ENCODE data around the gene PPP3CB. TPM values are rescaled to one million over a fixed set of nuclear protein-coding genes. Genes with fewer than 3 reads are reported as not detected.
A peak's percentile ranks its signal among the peaks of the same experiment; 100 is the strongest.

PPP3CB gene
- 10 to 100 TPM; 33.9 to 35.0 TPM for total RNA-seq
- polyA plus RNA-seq: 1 to 10 TPM; 5.0 to 5.8 (median 5.8) TPM
- total RNA-seq: 23.1 to 46.5 (median 36.7) reads per million in 6 experiments

GRCh38 chr10:73495884-73496674 is at the start of gene PPP3CB:
Gene PPP3CB, minus strand, starts transcription at chr10:73496024. Its CDS starts 135 bp downstream, at chr10:73495889.
- H3K27me3 Mint-ChIP-seq: no peaks in the 10 kb centered on the region
- DNase-seq (peak in 9 of 10 donors; percentile 78 to 96 (median 86)), ATAC-seq (peak; percentile 82 to 84)
- POLR2A ChIA-PET: interaction anchor here (0.6 to 2.5 kb wide), 11 partner anchors 9 to 400 kb away, joined by 3 to 27 read pairs (median 5); partner anchors contain the start of genes ANXA7 and DNAJC9
- H3K4me1 Mint-ChIP-seq: peaks cover 26 to 54% (median 51%) of the 10 kb centered on the region in 4 donors
- peak within 1 kb of the TSS; percentile 82 to 98 (median 95) for H3K4me3 Mint-ChIP-seq
- H3K9me3 Mint-ChIP-seq: no peaks in the 10 kb centered on the region
- H3K36me3 Mint-ChIP-seq: peaks cover 0 to 5% (median 0%) of the 10 kb centered on the region in 3 donors
- peak within 1 kb of the TSS; percentile 89 to 98 (median 95) for H3K27ac Mint-ChIP-seq

DNA sequence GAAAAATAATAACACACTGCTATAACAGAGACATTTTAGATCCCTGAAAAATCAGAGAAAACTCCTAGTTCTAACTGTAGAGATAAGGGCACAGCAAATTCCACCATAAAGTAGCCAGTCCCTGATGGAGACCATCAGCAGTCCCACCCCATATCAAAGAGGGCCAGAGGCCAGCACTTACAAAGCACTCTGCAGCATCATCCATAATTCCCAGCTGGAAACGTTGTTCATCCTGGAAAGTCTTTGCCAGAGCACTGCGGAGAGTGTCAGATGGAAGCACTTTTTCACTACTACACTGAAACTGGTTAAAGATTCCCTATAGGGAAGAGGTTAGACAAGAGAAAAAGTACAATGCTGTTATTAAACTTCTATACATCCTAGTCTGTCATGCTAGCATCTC is 49.5 kb upstream of the PPP3CB start:
- DNase-seq (no peak), ATAC-seq (no peak)
- no peak overlapping the region for H3K4me3 Mint-ChIP-seq
- H3K36me3 Mint-ChIP-seq: peaks cover 0 to 8% (median 0%) of the 10 kb centered on the region in 3 donors
- H3K27me3 Mint-ChIP-seq: no peaks in the 10 kb centered on the region
- no peak overlapping the region for H3K27ac Mint-ChIP-seq
- POLR2A ChIA-PET: no interaction called here
- no peaks in the 10 kb centered on the region for H3K9me3 Mint-ChIP-seq
- H3K4me1 Mint-ChIP-seq: no peaks in the 10 kb centered on the region

GRCh38 chr10:73537709-73538108 is 41.9 kb upstream of the PPP3CB start:
- Mint-ChIP-seq H3K27me3 (peaks cover 0 to 2% (median 0%) of the 10 kb centered on the region in 5 donors), H3K4me3 (no peak overlapping the region), H3K9me3 (no peaks in the 10 kb centered on the region), H3K4me1 (peaks cover 2 to 11% (median 7%) of the 10 kb centered on the region in 4 donors), H3K27ac (peak overlapping the region in 2 of 10 donors; percentile 17), H3K36me3 (peaks cover 0 to 20% (median 3%) of the 10 kb centered on the region in 3 donors)
- DNase-seq (no peak), ATAC-seq (no peak)
- POLR2A ChIA-PET: interaction anchor here (0.6 kb wide), 1 partner anchor 48 kb away, joined by 3 read pairs; no protein-coding TSS in a partner anchor

- Mint-ChIP-seq H3K27ac (no peak overlapping the region), H3K36me3 (peaks cover 0 to 16% (median 3%) of the 10 kb centered on the region in 3 donors), H3K9me3 (no peaks in the 10 kb centered on the region), H3K27me3 (peaks cover 0 to 2% (median 0%) of the 10 kb centered on the region in 5 donors), H3K4me3 (no peak overlapping the region), H3K4me1 (peaks cover 2 to 11% (median 7%) of the 10 kb centered on the region in 4 donors)
- POLR2A ChIA-PET: interaction anchor here (0.5 to 1.5 kb wide), 3 partner anchors 33 to 111 kb away, joined by 3 to 4 read pairs (median 4); no protein-coding TSS in a partner anchor
- ATAC-seq (peak in 1 of 2 donors; percentile 68), DNase-seq (peak in 1 of 10 donors; percentile 2)
Observed at GRCh38 chr10:73537288-73537687, 41.5 kb upstream of the PPP3CB start.

GRCh38 chr10:73534857-73535256 is 39.0 kb upstream of the PPP3CB start:
- H3K4me1 Mint-ChIP-seq: peaks cover 2 to 11% (median 7%) of the 10 kb centered on the region in 4 donors
- H3K27ac Mint-ChIP-seq: no peak overlapping the region
- H3K27me3 Mint-ChIP-seq: peaks cover 0 to 2% (median 0%) of the 10 kb centered on the region in 5 donors
- peaks cover 0 to 13% (median 3%) of the 10 kb centered on the region in 3 donors for H3K36me3 Mint-ChIP-seq
- DNase-seq (no peak), ATAC-seq (no peak)
- no peak overlapping the region for H3K4me3 Mint-ChIP-seq
- POLR2A ChIA-PET: no interaction called here
- no peaks in the 10 kb centered on the region for H3K9me3 Mint-ChIP-seq

- Mint-ChIP-seq H3K4me3 (no peak overlapping the region), H3K9me3 (no peaks in the 10 kb centered on the region), H3K36me3 (peaks cover 0 to 11% (median 4%) of the 10 kb centered on the region in 3 donors), H3K27ac (no peak overlapping the region), H3K27me3 (no peaks in the 10 kb centered on the region), H3K4me1 (no peaks in the 10 kb centered on the region)
- peak in 9 of 10 donors; percentile 10 to 80 (median 67) for DNase-seq
- peak; percentile 93 to 94 for ATAC-seq
- POLR2A ChIA-PET: interaction anchor here (1.1 kb wide), 1 partner anchor 114 kb away, joined by 3 read pairs; no protein-coding TSS in a partner anchor
Observed at GRCh38 chr10:73529089-73529832, 33.4 kb upstream of the PPP3CB start.

- POLR2A ChIA-PET: no interaction called here
Observed at GRCh38 chr10:73522263-73522662, 26.4 kb upstream of the PPP3CB start.

GRCh38 chr10:73519336-73519735 is 23.5 kb upstream of the PPP3CB start:
- no peak for ATAC-seq
- Mint-ChIP-seq H3K36me3 (peaks cover 0 to 5% (median 0%) of the 10 kb centered on the region in 3 donors), H3K4me1 (no peaks in the 10 kb centered on the region), H3K27me3 (no peaks in the 10 kb centered on the region), H3K9me3 (no peaks in the 10 kb centered on the region), H3K27ac (no peak overlapping the region), H3K4me3 (no peak overlapping the region)
- no peak for DNase-seq
- POLR2A ChIA-PET: no interaction called here

More at GRCh38 chr10:73522263-73522662, 26.4 kb upstream of the PPP3CB start:
- ATAC-seq (no peak), DNase-seq (no peak)
- Mint-ChIP-seq H3K4me1 (no peaks in the 10 kb centered on the region), H3K9me3 (no peaks in the 10 kb centered on the region), H3K27ac (no peak overlapping the region), H3K4me3 (no peak overlapping the region), H3K27me3 (no peaks in the 10 kb centered on the region), H3K36me3 (peaks cover 0 to 13% (median 4%) of the 10 kb centered on the region in 3 donors)

- no peak for ATAC-seq
- POLR2A ChIA-PET: no interaction called here
- H3K27ac Mint-ChIP-seq: peak overlapping the region in 2 of 10 donors; percentile 4 to 20
- no peaks in the 10 kb centered on the region for H3K27me3 Mint-ChIP-seq
- H3K36me3 Mint-ChIP-seq: peaks cover 0 to 5% (median 0%) of the 10 kb centered on the region in 3 donors
- no peaks in the 10 kb centered on the region for H3K4me1 Mint-ChIP-seq
- H3K4me3 Mint-ChIP-seq: no peak overlapping the region
- no peak for DNase-seq
- no peaks in the 10 kb centered on the region for H3K9me3 Mint-ChIP-seq
Observed at GRCh38 chr10:73517166-73517888, 21.5 kb upstream of the PPP3CB start.

- no peaks in the 10 kb centered on the region for H3K4me1 Mint-ChIP-seq
- no peak for DNase-seq
- H3K36me3 Mint-ChIP-seq: peaks cover 0 to 3% (median 0%) of the 10 kb centered on the region in 3 donors
- H3K27ac Mint-ChIP-seq: no peak overlapping the region
- no peak overlapping the region for H3K4me3 Mint-ChIP-seq
- H3K9me3 Mint-ChIP-seq: no peaks in the 10 kb centered on the region
- ATAC-seq: no peak
- POLR2A ChIA-PET: no interaction called here
- H3K27me3 Mint-ChIP-seq: no peaks in the 10 kb centered on the region
Observed at GRCh38 chr10:73512207-73512743, 16.5 kb upstream of the PPP3CB start.

DNA sequence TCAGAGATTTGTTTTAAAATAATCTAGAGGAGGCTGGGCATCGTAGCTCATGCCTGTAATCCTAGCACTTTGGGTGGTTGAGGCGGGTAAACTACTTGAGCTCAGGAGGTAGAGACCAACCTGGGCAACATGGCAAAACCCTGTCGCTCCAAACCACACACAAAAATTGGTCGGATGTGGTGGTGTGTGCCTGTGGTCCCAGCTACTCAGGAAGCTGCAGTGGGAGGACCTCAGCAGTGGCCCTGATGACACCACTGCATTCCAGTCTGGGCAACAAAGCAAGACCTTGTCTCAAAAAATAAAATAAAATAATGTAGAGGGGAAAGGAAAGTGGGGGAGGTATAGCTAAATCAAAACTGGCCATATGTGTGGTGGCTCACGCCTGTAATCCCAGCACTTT is 13.9 kb upstream of the PPP3CB start:
- no peak overlapping the region for H3K27ac Mint-ChIP-seq
- no peaks in the 10 kb centered on the region for H3K9me3 Mint-ChIP-seq
- no peak overlapping the region for H3K4me3 Mint-ChIP-seq
- H3K27me3 Mint-ChIP-seq: no peaks in the 10 kb centered on the region
- ATAC-seq (no peak), DNase-seq (no peak)
- H3K4me1 Mint-ChIP-seq: peaks cover 0 to 2% (median under 1%) of the 10 kb centered on the region in 4 donors
- H3K36me3 Mint-ChIP-seq: peaks cover 5 to 13% (median 5%) of the 10 kb centered on the region in 3 donors
- POLR2A ChIA-PET: interaction anchor here (1.1 kb wide), 1 partner anchor 1701 kb away, joined by 4 read pairs; the partner anchor contains the start of gene VDAC2

- H3K9me3 Mint-ChIP-seq: no peaks in the 10 kb centered on the region
- H3K4me3 Mint-ChIP-seq: no peak overlapping the region
- H3K27me3 Mint-ChIP-seq: no peaks in the 10 kb centered on the region
- POLR2A ChIA-PET: no interaction called here
- ATAC-seq (no peak), DNase-seq (no peak)
- peaks cover 9 to 36% (median 18%) of the 10 kb centered on the region in 3 donors for H3K36me3 Mint-ChIP-seq
- H3K27ac Mint-ChIP-seq: no peak overlapping the region
- peaks cover 9 to 12% (median 10%) of the 10 kb centered on the region in 4 donors for H3K4me1 Mint-ChIP-seq
Observed at GRCh38 chr10:73506491-73506890, 10.7 kb upstream of the PPP3CB start.

Data from naive thymus-derived CD8-positive, alpha-beta T cell (primary cell).